ENCODE measurements around the gene UROC1.

UROC1 gene

DNA sequence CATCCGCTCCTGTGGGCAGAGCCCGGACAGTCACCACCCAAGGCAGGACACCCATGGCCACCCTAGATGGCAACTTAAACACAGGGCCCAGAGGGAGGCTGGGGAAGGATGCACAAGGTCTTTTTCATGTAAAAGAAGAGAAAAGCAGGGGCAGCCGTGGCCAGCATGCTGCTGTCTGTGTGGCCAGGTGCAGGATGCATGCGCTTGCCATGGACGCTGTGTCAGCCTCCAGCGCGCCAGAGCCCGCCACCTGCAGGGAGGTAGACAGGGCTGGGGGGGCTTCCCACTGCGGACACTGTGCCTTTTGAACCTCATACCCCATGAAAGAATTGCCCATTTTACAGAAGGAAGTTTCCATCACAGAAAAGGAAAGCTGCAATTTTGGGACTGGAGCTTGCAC, 18.2 kb downstream of the UROC1 start:
- Mint-ChIP-seq H3K4me1 (no peaks in the 10 kb centered on the region), H3K27me3 (no peaks in the 10 kb centered on the region), H3K9me3 (no peaks in the 10 kb centered on the region), H3K4me3 (no peak overlapping the region), H3K36me3 (no peaks in the 10 kb centered on the region), H3K27ac (no peak overlapping the region)

DNA sequence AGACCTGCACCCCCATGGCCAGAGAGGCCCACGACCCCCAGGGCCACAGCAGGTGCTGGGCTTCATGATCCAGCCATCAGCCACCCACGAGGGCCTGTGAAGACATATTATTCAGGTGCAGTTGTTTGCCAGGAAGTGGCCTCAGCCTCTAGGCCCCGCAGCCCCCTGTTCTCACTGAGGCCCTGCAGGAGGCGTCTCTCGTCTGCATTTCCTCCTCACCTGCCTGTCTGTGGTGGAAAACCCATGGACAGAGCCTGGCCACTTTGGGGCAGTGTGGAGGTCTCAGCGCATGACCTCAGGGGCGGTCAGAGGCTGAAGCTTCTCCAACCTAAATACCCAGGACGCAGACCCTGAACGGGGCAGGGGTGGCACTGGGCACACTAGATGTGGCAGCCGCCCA, 18.6 kb downstream of the UROC1 start:
- Mint-ChIP-seq H3K27me3 (no peaks in the 10 kb centered on the region), H3K27ac (no peak overlapping the region), H3K4me3 (no peak overlapping the region), H3K4me1 (no peaks in the 10 kb centered on the region), H3K9me3 (no peaks in the 10 kb centered on the region), H3K36me3 (no peaks in the 10 kb centered on the region)

DNA sequence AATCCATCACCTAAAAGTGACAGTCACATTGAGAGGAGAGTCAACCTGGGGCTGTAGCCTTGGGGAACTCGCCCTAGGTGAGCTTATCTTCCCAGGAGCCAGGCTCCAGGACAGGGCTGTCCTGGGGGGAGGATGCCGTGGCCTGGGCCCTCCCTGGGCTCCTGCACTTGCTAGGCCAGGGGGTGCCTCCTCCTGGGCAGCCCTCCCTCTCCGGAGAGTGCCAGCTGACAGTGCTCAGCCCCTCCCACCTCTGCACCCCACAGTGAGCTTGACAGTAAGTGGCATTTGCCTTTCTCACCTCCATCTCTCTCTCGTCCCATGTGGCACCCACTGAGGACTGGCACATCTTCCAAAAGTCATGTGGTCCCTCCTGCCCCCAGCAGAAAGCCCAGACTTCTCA, 19.1 kb downstream of the UROC1 start:
- Mint-ChIP-seq H3K27me3 (no peaks in the 10 kb centered on the region), H3K9me3 (no peaks in the 10 kb centered on the region), H3K36me3 (no peaks in the 10 kb centered on the region), H3K4me3 (no peak overlapping the region), H3K27ac (no peak overlapping the region), H3K4me1 (no peaks in the 10 kb centered on the region)

DNA sequence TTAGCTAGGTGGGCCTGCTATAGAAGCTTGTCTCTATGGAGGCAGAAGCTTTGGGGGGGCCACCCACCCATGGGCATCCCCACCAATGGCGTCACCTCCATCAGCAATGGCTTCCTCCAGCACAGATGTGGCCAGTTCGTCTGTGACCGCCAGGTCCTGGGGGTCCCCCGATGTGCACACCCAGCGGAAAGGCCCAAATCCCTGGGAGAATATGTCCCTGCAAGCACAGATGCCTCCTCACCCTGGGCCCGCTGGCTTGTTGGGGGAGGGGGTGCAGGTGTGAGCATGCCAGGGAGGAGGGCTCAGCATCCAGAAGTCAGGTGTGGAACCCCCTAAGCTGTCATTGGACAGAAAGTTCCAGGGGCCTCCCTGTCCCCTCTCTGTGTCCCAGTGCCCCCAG, 19.6 kb downstream of the UROC1 start:
- no peak overlapping the region for H3K4me3 Mint-ChIP-seq
- no peaks in the 10 kb centered on the region for H3K9me3 Mint-ChIP-seq
- H3K27me3 Mint-ChIP-seq = no peaks in the 10 kb centered on the region
- no peaks in the 10 kb centered on the region for H3K36me3 Mint-ChIP-seq
- no peak overlapping the region for H3K27ac Mint-ChIP-seq
- H3K4me1 Mint-ChIP-seq = no peaks in the 10 kb centered on the region

DNA sequence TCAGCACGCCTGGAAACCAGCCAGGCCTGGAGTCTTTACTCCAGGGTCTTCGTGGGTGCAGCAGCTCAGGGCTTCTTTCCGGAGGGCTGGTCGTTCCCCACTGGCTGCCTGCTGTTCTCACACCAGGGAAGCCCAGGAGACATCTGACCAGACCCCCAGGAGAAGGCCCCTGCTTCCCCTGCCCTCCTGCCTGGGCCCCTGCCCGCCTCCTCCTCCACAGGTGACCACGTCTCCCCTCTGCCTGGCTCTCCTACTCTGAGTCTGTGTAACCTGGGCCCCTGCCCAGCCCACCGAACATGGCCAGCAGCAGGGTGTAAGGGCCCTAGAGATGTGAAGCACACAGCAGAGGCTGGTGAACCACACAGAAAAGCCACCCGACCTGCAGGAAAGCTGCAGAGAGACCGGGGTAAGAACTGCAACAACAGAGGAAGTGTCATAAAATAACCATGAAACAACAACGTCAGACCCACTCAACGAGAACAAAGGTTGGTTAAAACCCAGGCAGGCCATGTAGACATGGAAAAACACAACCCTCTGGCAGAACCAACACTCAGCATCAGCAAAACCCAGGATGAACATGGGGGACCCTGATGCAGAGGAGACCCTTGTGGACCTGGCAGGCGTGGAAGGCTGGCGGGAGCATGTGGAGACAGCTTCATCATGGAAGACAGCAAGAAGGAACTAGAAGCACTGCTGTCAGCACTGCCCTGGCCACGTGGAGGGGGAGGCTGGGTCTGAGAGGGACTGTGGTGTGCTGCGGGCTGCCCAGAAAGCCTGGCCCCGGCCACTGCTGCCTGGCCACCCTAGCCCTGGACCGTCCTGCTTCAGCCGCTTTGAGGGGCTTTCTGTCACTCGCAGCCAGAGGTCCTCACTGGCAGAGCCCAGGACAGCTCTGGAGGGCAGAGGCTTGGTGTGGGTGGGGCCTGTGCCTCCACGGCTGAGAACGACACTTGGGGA, 20.4 kb downstream of the UROC1 start:
- H3K9me3 Mint-ChIP-seq = no peaks in the 10 kb centered on the region
- no peak overlapping the region for H3K27ac Mint-ChIP-seq
- no peak overlapping the region for H3K4me3 Mint-ChIP-seq
- H3K27me3 Mint-ChIP-seq = no peaks in the 10 kb centered on the region
- no peaks in the 10 kb centered on the region for H3K36me3 Mint-ChIP-seq
- no peaks in the 10 kb centered on the region for H3K4me1 Mint-ChIP-seq

DNA sequence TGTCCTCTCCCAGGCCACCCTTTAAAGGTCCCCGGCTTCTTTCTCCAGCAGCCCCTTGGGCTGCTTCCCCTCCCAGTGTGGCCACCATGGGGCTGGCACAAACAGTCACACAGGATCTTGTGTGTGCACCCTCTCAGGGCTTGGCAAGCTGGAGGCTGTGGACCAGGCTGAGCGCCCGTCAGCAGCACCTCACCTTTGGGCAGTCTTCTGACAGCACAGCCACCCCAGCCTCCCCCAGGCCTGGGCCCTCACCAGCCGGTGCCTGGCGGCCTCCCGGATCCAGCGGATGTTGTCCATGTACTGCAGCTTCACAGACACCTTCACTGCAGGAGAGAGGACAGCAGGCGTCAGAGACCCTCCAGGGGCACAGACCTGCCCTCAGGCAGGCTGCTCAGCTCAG, 21.8 kb downstream of the UROC1 start:
- no peaks in the 10 kb centered on the region for H3K36me3 Mint-ChIP-seq
- no peaks in the 10 kb centered on the region for H3K4me1 Mint-ChIP-seq
- H3K27me3 Mint-ChIP-seq = no peaks in the 10 kb centered on the region
- no peak overlapping the region for H3K27ac Mint-ChIP-seq
- H3K4me3 Mint-ChIP-seq = no peak overlapping the region
- H3K9me3 Mint-ChIP-seq = no peaks in the 10 kb centered on the region

DNA sequence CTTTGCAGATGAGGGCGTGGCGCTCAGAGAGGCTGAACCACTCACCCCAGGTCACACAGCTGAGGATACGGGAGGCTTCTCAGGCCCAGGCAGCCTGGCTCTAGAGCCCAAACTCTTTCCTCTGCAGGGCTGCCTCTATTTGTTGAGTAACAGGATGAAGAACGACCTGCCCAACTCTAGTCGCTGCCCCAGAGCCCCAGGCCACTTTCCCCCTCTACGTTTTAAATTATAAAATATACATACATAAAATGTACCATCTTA, 22.7 kb downstream of the UROC1 start:
- no peak overlapping the region for H3K27ac Mint-ChIP-seq
- no peaks in the 10 kb centered on the region for H3K27me3 Mint-ChIP-seq
- no peaks in the 10 kb centered on the region for H3K9me3 Mint-ChIP-seq
- H3K4me3 Mint-ChIP-seq = no peak overlapping the region
- H3K36me3 Mint-ChIP-seq = no peaks in the 10 kb centered on the region
- no peaks in the 10 kb centered on the region for H3K4me1 Mint-ChIP-seq

DNA sequence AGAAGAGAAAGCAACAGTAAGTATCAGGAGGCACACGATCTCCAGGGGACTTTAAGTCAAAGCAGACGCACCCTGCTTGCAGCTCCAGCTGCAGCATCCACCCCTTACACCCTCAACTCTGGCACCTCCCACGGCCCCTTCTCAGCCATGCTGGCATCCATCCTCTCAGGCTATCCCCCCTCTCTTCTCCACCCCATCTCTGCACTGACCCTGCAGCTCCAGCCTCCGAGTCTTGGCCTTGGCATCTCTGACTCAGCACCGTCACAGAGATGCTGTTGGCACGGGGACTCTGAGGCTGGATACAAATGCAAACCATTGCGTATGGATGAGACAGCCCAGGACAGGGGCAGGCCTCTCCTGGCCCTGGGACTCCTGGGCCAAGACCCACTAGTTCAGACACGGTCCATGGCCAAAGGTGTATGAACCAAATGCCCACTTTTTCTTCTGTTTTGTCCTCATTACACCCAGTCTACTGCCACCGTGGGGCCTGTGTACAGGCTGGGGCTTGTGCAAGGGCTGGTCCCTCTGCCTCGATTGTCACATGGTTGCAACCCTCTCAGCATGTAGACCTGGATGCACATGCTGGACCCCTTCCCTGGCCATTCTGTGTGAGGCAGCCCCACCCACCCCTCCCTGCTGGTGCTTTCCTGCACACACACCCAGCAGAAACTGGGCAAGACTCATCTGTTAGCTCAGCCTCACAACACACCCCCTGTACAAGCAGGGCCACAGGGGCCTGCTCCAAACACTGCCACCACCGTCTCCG, 23.2 kb downstream of the UROC1 start:
- Mint-ChIP-seq H3K4me1 (no peaks in the 10 kb centered on the region), H3K9me3 (no peaks in the 10 kb centered on the region), H3K36me3 (no peaks in the 10 kb centered on the region), H3K27ac (no peak overlapping the region), H3K4me3 (no peak overlapping the region), H3K27me3 (no peaks in the 10 kb centered on the region)

DNA sequence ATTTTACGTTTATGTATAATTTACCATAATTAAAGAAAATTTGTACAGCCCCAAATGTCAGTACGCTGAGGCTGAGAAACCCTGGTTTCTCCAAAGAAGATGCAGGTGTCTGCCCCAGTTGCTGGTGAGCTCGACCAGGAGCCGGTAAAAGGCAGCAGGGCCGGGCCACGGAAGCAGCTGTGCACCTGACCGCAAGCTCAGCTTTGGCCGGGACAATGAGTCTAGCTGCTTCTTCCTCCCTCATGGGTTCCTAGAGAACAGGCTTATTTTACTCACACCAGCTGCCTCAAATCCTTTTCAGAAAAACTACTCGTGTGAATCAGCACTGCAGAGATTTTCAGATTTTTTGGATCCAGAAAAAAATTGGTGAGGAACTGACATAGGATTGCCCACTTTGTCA, 23.8 kb downstream of the UROC1 start:
- no peak overlapping the region for H3K27ac Mint-ChIP-seq
- H3K4me3 Mint-ChIP-seq = no peak overlapping the region
- no peaks in the 10 kb centered on the region for H3K36me3 Mint-ChIP-seq

DNA sequence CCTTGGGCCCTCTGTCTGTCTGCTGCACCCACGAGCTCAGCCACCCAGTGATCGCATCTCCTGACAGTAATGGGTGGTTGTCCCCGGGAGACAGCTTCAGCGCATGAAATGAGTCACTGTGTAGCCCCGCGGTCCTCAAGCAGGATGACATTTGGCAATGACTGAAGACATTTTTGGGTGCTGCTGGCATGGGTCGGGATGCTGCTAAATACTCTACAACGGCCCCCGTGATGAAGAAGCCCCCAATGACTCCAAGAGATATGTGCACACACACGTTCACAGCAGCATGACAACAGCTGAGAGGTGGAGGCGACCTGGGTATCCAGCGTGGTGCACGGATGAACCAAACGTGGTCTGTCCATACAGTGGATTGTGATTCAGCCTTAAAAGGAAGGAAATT, 24.5 kb downstream of the UROC1 start:
- Mint-ChIP-seq H3K27ac (no peak overlapping the region), H3K36me3 (no peaks in the 10 kb centered on the region), H3K4me1 (no peaks in the 10 kb centered on the region)

More for the DNA sequence above, 23.8 kb downstream of the UROC1 start:
- H3K4me1 Mint-ChIP-seq = no peaks in the 10 kb centered on the region
- no peaks in the 10 kb centered on the region for H3K9me3 Mint-ChIP-seq
- no peaks in the 10 kb centered on the region for H3K27me3 Mint-ChIP-seq

DNA sequence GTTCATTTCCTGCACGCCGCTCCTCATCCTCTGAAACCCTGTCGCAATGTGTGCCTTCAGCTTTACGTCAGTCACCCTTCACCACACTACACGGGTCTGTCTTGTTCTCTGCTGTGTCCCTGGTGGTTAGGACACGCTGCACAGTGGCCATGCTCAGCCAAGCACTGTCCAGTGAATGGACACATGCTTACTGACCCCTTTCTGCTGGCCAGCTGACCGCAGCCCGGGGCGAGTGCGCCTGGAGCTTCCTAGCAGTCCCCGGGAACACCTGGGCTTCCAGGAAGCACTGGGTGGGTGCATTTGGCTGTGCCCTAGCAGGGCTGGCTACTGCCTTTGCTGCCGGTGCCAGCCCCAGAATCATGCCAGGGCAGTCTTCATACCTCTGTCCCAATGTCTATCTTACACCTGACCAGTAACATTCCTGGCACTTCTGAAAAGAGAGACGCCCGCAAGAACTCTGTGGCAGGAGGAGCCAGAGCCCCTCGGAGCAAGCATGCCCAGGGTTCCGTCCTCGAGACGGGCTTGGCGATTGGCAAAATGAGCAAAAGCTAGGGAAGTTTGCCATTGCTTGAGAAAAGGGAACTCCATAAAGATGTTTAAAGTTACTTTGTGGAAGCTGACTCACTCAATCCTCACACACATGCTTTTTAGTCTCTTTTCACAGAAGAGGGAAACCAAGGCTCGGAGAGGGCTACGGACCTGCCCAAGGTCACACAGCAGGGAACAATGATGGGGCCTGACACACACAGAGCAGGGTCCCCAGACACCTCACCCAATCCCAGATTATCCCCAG, 26.2 kb downstream of the UROC1 start:
- H3K27me3 Mint-ChIP-seq = no peaks in the 10 kb centered on the region
- H3K9me3 Mint-ChIP-seq = no peaks in the 10 kb centered on the region
- H3K4me3 Mint-ChIP-seq = no peak overlapping the region
- H3K36me3 Mint-ChIP-seq = no peaks in the 10 kb centered on the region
- peaks cover 8% of the 10 kb centered on the region for H3K4me1 Mint-ChIP-seq
- no peak overlapping the region for H3K27ac Mint-ChIP-seq

More for the DNA sequence above, 24.5 kb downstream of the UROC1 start:
- Mint-ChIP-seq H3K4me3 (no peak overlapping the region), H3K9me3 (no peaks in the 10 kb centered on the region), H3K27me3 (no peaks in the 10 kb centered on the region)

DNA sequence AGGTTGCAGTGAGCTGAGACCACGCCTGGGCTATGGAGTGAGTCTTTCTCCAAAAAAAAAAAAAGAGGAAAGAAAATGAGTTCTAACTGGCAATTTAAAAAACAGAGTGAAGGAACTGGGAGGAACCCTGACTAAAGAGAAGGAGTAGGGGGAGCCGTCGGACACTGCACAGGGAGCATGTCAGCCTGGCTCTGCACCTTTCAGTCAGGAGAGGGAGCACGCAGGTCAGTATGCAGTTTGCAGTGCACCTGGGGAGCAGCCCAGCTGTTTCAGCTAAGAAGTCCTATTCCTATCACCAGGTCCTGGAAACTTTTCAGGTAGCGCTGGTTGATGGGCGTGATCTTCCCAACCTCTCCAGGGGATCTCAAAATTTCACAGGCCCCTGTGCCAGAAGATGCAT, 27.0 kb downstream of the UROC1 start:
- Mint-ChIP-seq H3K36me3 (no peaks in the 10 kb centered on the region), H3K4me1 (peaks cover 11% of the 10 kb centered on the region), H3K4me3 (no peak overlapping the region), H3K9me3 (no peaks in the 10 kb centered on the region), H3K27ac (no peak overlapping the region), H3K27me3 (no peaks in the 10 kb centered on the region)

DNA sequence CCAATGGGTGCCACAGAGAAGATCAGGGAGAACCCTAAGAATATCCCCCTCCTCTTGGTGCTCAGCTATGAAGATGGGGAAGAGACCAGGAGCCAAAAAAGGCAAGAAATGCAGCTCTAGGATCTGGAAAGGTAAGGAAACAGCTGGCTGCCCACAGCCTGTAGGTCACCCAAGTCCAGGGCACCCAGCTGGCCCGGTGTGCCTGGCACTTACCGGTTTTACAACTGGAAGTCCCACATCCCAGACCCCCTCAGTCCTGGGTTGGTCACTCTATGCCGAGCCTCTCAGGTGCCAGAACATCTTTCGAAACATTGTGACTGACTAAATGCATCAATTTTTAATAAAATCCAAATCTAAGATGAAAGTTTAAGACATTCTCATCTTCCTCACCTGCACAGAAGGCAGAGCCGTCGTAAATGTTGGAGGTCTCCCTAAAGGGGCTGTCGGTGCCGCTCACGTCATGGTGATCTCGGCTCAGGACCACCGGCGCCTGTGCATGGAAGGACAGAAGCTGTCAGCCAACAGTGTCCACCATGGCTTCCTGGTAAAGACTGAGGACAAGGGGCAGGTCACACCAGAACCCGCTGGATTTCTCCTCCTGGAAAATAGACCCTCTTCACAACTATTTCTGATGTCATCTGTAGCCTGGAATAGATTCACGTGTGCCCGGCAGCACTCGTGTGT, 28.5 kb downstream of the UROC1 start:
- no peaks in the 10 kb centered on the region for H3K36me3 Mint-ChIP-seq
- no peak overlapping the region for H3K4me3 Mint-ChIP-seq
- peaks cover 11% of the 10 kb centered on the region for H3K4me1 Mint-ChIP-seq
- no peaks in the 10 kb centered on the region for H3K9me3 Mint-ChIP-seq
- no peaks in the 10 kb centered on the region for H3K27me3 Mint-ChIP-seq
- H3K27ac Mint-ChIP-seq = no peak overlapping the region

DNA sequence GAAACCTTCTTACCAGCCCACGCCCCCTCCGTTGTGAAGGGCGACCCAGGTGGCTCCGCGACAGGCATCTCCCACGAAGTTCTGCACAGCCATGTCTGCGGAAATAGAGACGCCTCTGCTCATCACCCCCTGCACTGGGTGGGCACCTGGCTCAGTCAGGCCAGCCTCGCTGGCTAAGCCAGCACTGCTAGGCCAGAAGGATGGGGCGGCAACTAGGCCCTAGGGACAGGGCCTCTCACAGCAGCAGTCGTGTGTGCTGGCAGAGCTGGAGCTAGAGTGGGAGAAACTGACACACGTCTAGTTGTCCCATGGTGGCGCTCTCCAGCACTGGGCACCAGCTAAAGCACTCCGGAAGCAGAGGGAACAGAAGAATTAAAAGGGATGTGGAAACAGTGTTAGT, 29.4 kb downstream of the UROC1 start:
- no peak overlapping the region for H3K27ac Mint-ChIP-seq
- no peak overlapping the region for H3K4me3 Mint-ChIP-seq
- no peaks in the 10 kb centered on the region for H3K27me3 Mint-ChIP-seq
- H3K36me3 Mint-ChIP-seq = no peaks in the 10 kb centered on the region
- no peaks in the 10 kb centered on the region for H3K9me3 Mint-ChIP-seq
- H3K4me1 Mint-ChIP-seq = peaks cover 11% of the 10 kb centered on the region

DNA sequence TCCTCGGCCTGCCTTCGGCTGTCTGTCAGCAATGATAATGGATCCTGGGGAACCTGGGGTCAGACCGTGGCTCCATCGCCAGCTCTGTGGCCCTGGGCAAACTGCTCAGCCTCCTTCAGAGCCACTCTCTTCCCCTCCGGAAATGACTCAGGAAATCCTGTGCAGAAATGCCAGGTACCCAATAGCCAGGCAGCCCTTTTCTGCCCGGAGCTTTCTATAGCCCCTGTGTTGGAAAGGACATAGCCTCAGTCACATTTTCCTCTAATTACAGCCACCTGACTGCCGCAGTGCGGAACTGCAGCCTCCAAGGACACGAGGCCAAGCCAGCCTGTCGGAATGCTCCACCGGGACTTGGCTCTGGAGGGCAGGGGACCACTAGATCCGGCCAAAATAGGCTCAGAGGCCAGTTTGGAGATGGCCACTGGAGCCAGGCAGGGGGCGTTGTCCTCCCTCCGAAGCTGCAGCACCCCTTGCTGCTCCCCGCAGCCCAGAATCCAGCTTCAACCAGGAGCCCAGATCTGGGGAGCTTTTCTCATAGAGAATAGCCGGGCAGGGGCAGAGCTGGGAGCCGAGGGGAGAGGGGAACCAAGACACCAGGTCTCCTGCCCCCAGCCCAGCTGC, 30.3 kb downstream of the UROC1 start:
- Mint-ChIP-seq H3K27ac (no peak overlapping the region), H3K4me1 (peaks cover 11% of the 10 kb centered on the region), H3K4me3 (no peak overlapping the region)

More for the DNA sequence above, 30.3 kb downstream of the UROC1 start:
- Mint-ChIP-seq H3K9me3 (no peaks in the 10 kb centered on the region), H3K27me3 (no peaks in the 10 kb centered on the region), H3K36me3 (no peaks in the 10 kb centered on the region)
